A549 (cell line): ENCODE measurements around the gene CDYL2.

ENCODE experiments used
- CTCF ChIP-seq: fragments of >200 bp; sonication (Bioruptor Twin); formaldehyde crosslinking; IDR thresholded peaks from 3 replicates; pipeline ENCODE4 v1.5.1; 2016
- ESRRA ChIP-seq: fragments of 150-350 bp; IDR thresholded peaks from 2 replicates; pipeline ENCODE4 v1.6.1; 2014; ENCODE audit warnings: mild to moderate bottlenecking, low read length, borderline replicate concordance
- HOXB13 ChIP-seq: fragments of 250-450 bp; sonication (Bioruptor Pico); IDR thresholded peaks from 2 replicates; pipeline ENCODE4 v1.5.0; 2020; ENCODE audit warnings: low read depth, mild to moderate bottlenecking, moderate library complexity
- JUN ChIP-seq, 2 experiments: fragments of >200 bp; sonication (Bioruptor Twin); formaldehyde crosslinking; IDR thresholded peaks; 2 replicates in 1 of 2; 3 replicates in 1 of 2; pipeline ENCODE4 v1.6.1; 2016 to 2017
- MAFK ChIP-seq: fragments of 450-650 bp; IDR thresholded peaks from 2 replicates; pipeline ENCODE4 v1.6.1; 2014; ENCODE audit not compliant: partially characterized antibody
- NPAS2 ChIP-seq: fragments of 250-450 bp; sonication (Bioruptor Pico); IDR thresholded peaks from 2 replicates; pipeline ENCODE4 v1.8.0; 2022; ENCODE audit warnings: mild to moderate bottlenecking, moderate library complexity, borderline replicate concordance
- POLR2A ChIP-seq: IDR thresholded peaks from 2 replicates; pipeline ENCODE4 v1.6.1; 2012; ENCODE audit warnings: mild to moderate bottlenecking, low read length
- REST ChIP-seq: fragments of 200-600 bp; sonication (generic); IDR thresholded peaks from 2 replicates; pipeline ENCODE4 v1.6.1; 2016; ENCODE audit warnings: antibody characterized with exemption, mild to moderate bottlenecking, moderate library complexity
- TFCP2L1 ChIP-seq: fragments of 250-450 bp; sonication (Bioruptor Pico); IDR thresholded peaks from 2 replicates; pipeline ENCODE4 v1.5.0; 2021; ENCODE audit warnings: mild to moderate bottlenecking

DNA sequence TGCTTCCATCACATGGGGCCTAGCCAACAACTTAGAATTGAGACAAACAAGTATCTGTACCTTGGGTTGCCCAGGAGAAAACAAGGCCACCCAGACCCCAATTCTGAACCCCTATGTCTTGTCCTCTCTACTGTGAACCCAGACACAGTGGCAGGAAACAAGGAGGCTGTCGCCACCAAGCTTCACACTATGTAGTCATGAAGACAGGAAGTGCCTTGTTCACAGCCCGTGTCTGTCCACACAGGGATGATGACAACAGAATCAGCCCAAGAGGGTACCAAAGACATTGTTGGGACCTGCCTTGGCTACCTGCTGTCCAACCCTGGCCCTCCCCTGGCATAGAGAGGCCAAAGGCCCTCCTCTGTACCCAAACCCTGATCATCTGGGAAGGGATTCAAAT is 84.8 kb downstream of the CDYL2 start:
- no peak for TF ChIP-seq CTCF
- no peak for TF ChIP-seq JUN (IDR thresholded peaks at IDR 0.05)
- no peak for TF ChIP-seq MAFK
- no peak for TF ChIP-seq REST
- no peak for TF ChIP-seq ESRRA
- no peak for TF ChIP-seq HOXB13
- TF ChIP-seq NPAS2 (CRISPR knock-in tag): no peak
- TF ChIP-seq POLR2A: no peak
- TF ChIP-seq TFCP2L1: no peak
